Dendritic cell treated with granulocyte-macrophage colony-stimulating factor and Interleukin-4, amounts not matched to agents 40 ng/mL and 50 ng/mL, for 4 days (primary cell): ENCODE measurements around the gene OR52M1.

Experiments
- H3K27ac Mint-ChIP-seq: one replicate; pipeline ENCODE4 v1.8.0; 2022; ENCODE audit warnings: mild to moderate bottlenecking, mixed read lengths
- H3K27me3 Mint-ChIP-seq: one replicate; pipeline ENCODE4 v1.8.0; 2022; ENCODE audit warnings: mild to moderate bottlenecking, mixed read lengths
- H3K36me3 Mint-ChIP-seq: one replicate; pipeline ENCODE4 v1.8.0; 2022; ENCODE audit warnings: low read depth, mixed read lengths
- H3K4me1 Mint-ChIP-seq: one replicate; pipeline ENCODE4 v1.8.0; 2022; ENCODE audit warnings: low read depth, mixed read lengths
- H3K4me3 Mint-ChIP-seq: one replicate; pipeline ENCODE4 v1.8.0; 2022; ENCODE audit warnings: mild to moderate bottlenecking, moderate library complexity, mixed read lengths
- H3K9me3 Mint-ChIP-seq: one replicate; pipeline ENCODE4 v1.8.0; 2022; ENCODE audit warnings: mixed read lengths
- intact Hi-C: fragments of 100-400 bp; cut with micrococcal nuclease; formaldehyde crosslinking; loops from one replicate; pipeline ENCODE4 v1.15.0; 2022

Gene OR52M1

GRCh38 chr11:4543561-4543960 lies 1.4 kb upstream of the OR52M1 start:
- Mint-ChIP-seq H3K9me3 (no peaks in the 10 kb centered on the region), H3K4me1 (no peaks in the 10 kb centered on the region), H3K36me3 (no peaks in the 10 kb centered on the region), H3K27ac (no peak overlapping the region), H3K27me3 (peaks cover 12% of the 10 kb centered on the region), H3K4me3 (no peak overlapping the region)
- intact Hi-C loops, result no loop called here

DNA sequence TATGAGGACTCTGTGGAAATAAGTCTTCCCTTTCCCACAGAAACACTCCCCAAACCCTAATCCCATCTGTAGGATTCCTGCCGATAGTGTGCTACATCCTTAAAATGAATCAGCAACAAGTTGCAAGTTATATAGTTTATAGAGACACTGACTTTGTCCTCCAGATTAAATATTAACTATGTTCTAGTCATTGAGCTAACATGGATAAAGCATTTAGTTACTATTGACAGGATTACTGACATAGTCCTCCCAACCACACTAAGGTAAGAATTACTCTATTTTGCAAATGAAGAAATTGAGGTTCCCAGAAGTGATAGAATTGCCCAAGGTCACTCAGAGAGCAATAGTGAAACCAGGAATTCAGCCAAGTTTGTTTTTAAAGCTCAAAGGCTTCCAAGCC lies 1.9 kb downstream of the OR52M1 start:
- Mint-ChIP-seq H3K9me3 (no peaks in the 10 kb centered on the region), H3K36me3 (no peaks in the 10 kb centered on the region), H3K27me3 (peaks cover 7% of the 10 kb centered on the region), H3K27ac (no peak overlapping the region), H3K4me1 (no peaks in the 10 kb centered on the region), H3K4me3 (no peak overlapping the region)
- intact Hi-C loops, result no loop called here

GRCh38 chr11:4547416-4547815 lies 2.4 kb downstream of the OR52M1 start:
- H3K27me3 Mint-ChIP-seq, result peaks cover 8% of the 10 kb centered on the region
- no peaks in the 10 kb centered on the region for H3K9me3 Mint-ChIP-seq
- no peaks in the 10 kb centered on the region for H3K36me3 Mint-ChIP-seq
- intact Hi-C loops, result no loop called here
- H3K27ac Mint-ChIP-seq, result no peak overlapping the region
- no peaks in the 10 kb centered on the region for H3K4me1 Mint-ChIP-seq
- H3K4me3 Mint-ChIP-seq, result no peak overlapping the region

GRCh38 chr11:4551346-4551979 lies 6.5 kb downstream of the OR52M1 start:
- Mint-ChIP-seq H3K4me1 (no peaks in the 10 kb centered on the region), H3K27me3 (peaks cover 3% of the 10 kb centered on the region), H3K4me3 (no peak overlapping the region), H3K9me3 (no peaks in the 10 kb centered on the region), H3K27ac (no peak overlapping the region), H3K36me3 (no peaks in the 10 kb centered on the region)
- intact Hi-C loops, result no loop called here

GRCh38 chr11:4559527-4560440 lies 14.8 kb downstream of the OR52M1 start:
- H3K9me3 Mint-ChIP-seq, result peaks cover 8% of the 10 kb centered on the region
- H3K4me1 Mint-ChIP-seq, result no peaks in the 10 kb centered on the region
- no peaks in the 10 kb centered on the region for H3K36me3 Mint-ChIP-seq
- intact Hi-C loops, result no loop called here
- no peak overlapping the region for H3K27ac Mint-ChIP-seq
- H3K27me3 Mint-ChIP-seq, result peaks cover 16% of the 10 kb centered on the region
- no peak overlapping the region for H3K4me3 Mint-ChIP-seq

DNA sequence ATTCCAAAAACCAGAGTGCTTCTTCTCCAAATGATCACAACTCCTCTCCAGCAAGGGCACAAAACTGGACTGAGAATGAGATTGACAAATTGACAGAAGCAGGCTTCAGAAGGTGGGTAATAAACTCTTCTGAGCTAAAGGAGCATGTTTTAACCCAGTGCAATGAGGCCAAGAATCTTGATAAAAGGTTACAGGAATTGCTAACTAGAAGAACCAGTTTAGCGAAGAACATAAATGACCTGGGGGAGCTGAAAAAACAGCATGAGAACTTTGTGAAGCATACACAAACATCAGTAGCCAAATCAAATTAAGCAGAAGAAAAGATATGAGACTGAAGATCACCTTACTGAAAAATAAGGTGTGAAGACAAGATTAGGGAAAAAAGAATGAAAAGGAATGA lies 15.5 kb downstream of the OR52M1 start:
- Mint-ChIP-seq H3K27ac (no peak overlapping the region), H3K9me3 (peaks cover 8% of the 10 kb centered on the region), H3K4me3 (no peak overlapping the region), H3K27me3 (peaks cover 16% of the 10 kb centered on the region), H3K4me1 (no peaks in the 10 kb centered on the region), H3K36me3 (no peaks in the 10 kb centered on the region)
- intact Hi-C loops, result no loop called here

GRCh38 chr11:4565371-4565770 lies 20.4 kb downstream of the OR52M1 start:
- no peaks in the 10 kb centered on the region for H3K36me3 Mint-ChIP-seq
- intact Hi-C loops, result no loop called here
- H3K27me3 Mint-ChIP-seq, result peaks cover 20% of the 10 kb centered on the region
- H3K9me3 Mint-ChIP-seq, result peaks cover 8% of the 10 kb centered on the region
- no peak overlapping the region for H3K27ac Mint-ChIP-seq
- H3K4me1 Mint-ChIP-seq, result no peaks in the 10 kb centered on the region
- H3K4me3 Mint-ChIP-seq, result no peak overlapping the region

DNA sequence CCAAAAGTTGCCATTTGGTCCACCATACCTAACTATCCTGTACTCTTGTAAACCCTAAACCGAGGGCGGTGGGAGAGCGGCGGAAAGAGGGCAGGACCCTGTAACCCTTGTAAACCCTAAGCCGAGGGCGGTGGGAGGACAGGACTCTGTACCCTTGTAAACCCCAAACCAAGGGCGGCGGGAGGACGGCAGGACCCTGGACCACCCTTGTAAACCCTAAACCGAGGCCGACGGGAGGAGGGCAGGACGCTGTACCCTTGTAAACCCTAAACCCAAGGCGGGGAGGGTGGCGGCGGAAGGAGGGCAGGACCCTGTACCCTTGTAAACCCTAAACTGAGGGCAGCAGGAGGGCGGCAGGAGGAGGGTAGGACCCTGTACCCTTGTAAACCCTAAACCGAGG lies 24.1 kb downstream of the OR52M1 start:
- Mint-ChIP-seq H3K27me3 (peaks cover 21% of the 10 kb centered on the region), H3K36me3 (no peaks in the 10 kb centered on the region), H3K4me1 (no peaks in the 10 kb centered on the region), H3K9me3 (peaks cover 2% of the 10 kb centered on the region), H3K4me3 (no peak overlapping the region), H3K27ac (no peak overlapping the region)
- intact Hi-C loops, result no loop called here

DNA sequence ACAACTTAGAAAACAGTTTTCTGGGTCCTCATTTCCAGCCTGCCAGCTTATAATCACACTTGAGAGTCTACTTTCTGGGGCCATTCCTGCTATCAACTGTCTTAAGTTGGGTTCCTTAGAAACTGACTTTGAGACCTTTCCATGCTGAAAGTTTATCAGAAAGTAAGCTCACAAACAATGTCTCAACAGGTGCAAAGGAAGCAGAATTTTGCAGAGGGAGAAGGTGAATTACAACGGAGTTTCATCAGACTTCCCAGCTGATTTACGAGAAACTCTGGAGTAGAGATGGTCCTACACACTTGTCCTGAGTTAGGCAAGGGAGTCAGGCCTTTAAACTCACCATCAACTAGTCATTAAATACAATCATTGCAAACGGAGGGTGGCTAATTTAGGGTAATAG lies 31.9 kb downstream of the OR52M1 start:
- peaks cover 57% of the 10 kb centered on the region for H3K27me3 Mint-ChIP-seq
- H3K4me1 Mint-ChIP-seq, result no peaks in the 10 kb centered on the region
- intact Hi-C loops, result no loop called here
- H3K4me3 Mint-ChIP-seq, result no peak overlapping the region
- no peaks in the 10 kb centered on the region for H3K9me3 Mint-ChIP-seq
- no peak overlapping the region for H3K27ac Mint-ChIP-seq
- H3K36me3 Mint-ChIP-seq, result no peaks in the 10 kb centered on the region

DNA sequence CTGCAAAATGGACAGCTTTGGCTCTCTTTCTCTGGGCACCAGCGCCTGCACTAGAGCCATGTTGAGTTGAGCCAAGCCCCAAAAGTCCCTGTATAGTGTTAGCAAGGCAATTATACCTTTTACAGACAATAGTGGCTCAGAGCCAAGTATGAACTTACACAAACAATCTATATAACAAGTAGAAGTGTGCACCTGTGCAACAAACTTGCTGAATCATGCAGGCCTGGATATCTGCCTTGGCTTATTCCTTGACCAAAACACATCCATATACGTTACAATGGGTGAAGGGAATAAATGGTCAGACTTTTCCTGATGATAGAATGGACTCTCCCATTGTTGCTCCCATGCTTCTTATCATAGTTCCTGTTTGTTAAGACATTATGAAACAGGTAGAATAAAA lies 32.8 kb downstream of the OR52M1 start:
- no peaks in the 10 kb centered on the region for H3K36me3 Mint-ChIP-seq
- H3K4me3 Mint-ChIP-seq, result no peak overlapping the region
- intact Hi-C loops, result no loop called here

GRCh38 chr11:4578624-4579023 lies 33.6 kb downstream of the OR52M1 start:
- intact Hi-C loops, result no loop called here
- H3K4me1 Mint-ChIP-seq, result no peaks in the 10 kb centered on the region
- no peak overlapping the region for H3K27ac Mint-ChIP-seq
- no peaks in the 10 kb centered on the region for H3K36me3 Mint-ChIP-seq
- peaks cover 53% of the 10 kb centered on the region for H3K27me3 Mint-ChIP-seq
- no peak overlapping the region for H3K4me3 Mint-ChIP-seq
- H3K9me3 Mint-ChIP-seq, result no peaks in the 10 kb centered on the region

More for the DNA sequence above, 32.8 kb downstream of the OR52M1 start:
- Mint-ChIP-seq H3K4me1 (no peaks in the 10 kb centered on the region), H3K9me3 (no peaks in the 10 kb centered on the region), H3K27ac (no peak overlapping the region), H3K27me3 (peaks cover 55% of the 10 kb centered on the region)

GRCh38 chr11:4580124-4580523 lies 35.1 kb downstream of the OR52M1 start:
- H3K4me3 Mint-ChIP-seq, result no peak overlapping the region
- H3K27me3 Mint-ChIP-seq, result peaks cover 47% of the 10 kb centered on the region
- H3K4me1 Mint-ChIP-seq, result no peaks in the 10 kb centered on the region
- H3K9me3 Mint-ChIP-seq, result no peaks in the 10 kb centered on the region
- intact Hi-C loops, result no loop called here
- no peak overlapping the region for H3K27ac Mint-ChIP-seq
- H3K36me3 Mint-ChIP-seq, result no peaks in the 10 kb centered on the region

GRCh38 chr11:4581443-4581842 lies 36.5 kb downstream of the OR52M1 start, which contains the start of gene OR52I2:
OR52I2 (plus strand) TSS chr11:4581743.
- H3K27me3 Mint-ChIP-seq, result peaks cover 39% of the 10 kb centered on the region
- intact Hi-C loops, result no loop called here

DNA sequence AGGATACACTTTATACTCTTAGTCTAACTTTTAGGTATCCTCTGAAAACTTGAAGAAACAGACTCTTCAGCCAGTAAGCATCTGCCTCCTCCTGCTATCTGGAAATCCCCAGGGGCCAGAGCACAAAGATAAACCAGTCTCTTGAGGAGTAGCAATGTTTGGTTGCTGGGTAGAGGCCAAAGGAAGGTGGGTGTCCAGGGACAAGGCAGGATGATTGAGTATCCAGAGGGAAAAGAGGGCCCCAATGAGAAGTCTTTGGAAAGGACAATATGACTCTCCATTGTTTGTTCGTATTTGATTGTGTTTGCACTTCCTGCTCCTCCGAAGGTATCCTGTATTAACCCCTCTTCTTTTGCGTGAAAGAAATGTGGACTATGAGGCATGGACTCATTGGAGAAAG lies 44.0 kb downstream of the OR52M1 start:
- Mint-ChIP-seq H3K4me1 (no peaks in the 10 kb centered on the region), H3K9me3 (no peaks in the 10 kb centered on the region), H3K27ac (no peak overlapping the region), H3K4me3 (no peak overlapping the region), H3K27me3 (peaks cover 23% of the 10 kb centered on the region), H3K36me3 (no peaks in the 10 kb centered on the region)
- intact Hi-C loops, result no loop called here

More at GRCh38 chr11:4581443-4581842, 36.5 kb downstream of the OR52M1 start, which contains the start of gene OR52I2:
- H3K36me3 Mint-ChIP-seq, result no peaks in the 10 kb centered on the region
- H3K4me3 Mint-ChIP-seq, result no peak within 1 kb of the TSS
- no peaks in the 10 kb centered on the region for H3K9me3 Mint-ChIP-seq
- H3K27ac Mint-ChIP-seq, result no peak within 1 kb of the TSS
- H3K4me1 Mint-ChIP-seq, result no peaks in the 10 kb centered on the region
